PC-9 (cell line): ENCODE measurements around the gene RABAC1. TPM values are rescaled to one million over a fixed set of nuclear protein-coding genes. Genes with fewer than 3 reads are reported as not detected.

ENCODE experiments used
- BruUV-seq: library from RNA; stranded (reverse); fragments of 400-500 nt; replicated peaks from 2 replicates; lab custom pipeline; 2021; lab: Mats Ljungman, UMichigan
- CTCF ChIA-PET: fragments of 300-600 bp; sonication (Branson Sonifier 250); formaldehyde crosslinking; loops from one replicate; lab custom pipeline; 2022; ENCODE audit warnings: antibody characterized with exemption; lab: Charles Lee
- POLR2A ChIA-PET: fragments of 300-600 bp; sonication (Branson Sonifier 250); formaldehyde crosslinking; loops from one replicate; lab custom pipeline; 2022; ENCODE audit warnings: antibody characterized with exemption; ENCODE audit not compliant: unreplicated experiment; lab: Charles Lee
- DNase-seq, 2 experiments: peaks; one replicate each; pipeline versions ENCODE4 v3.0.0 to v3.0.0-alpha.2; 2015 to 2022; ENCODE audit warnings: mixed read lengths in 1 of 2
- H2AFZ ChIP-seq: fragments of 200-600 bp; sonication (generic); 2 replicates; pipeline ENCODE4 v1.8.1; 2017; ENCODE audit warnings: antibody characterized with exemption
- H3F3A ChIP-seq: fragments of 200-600 bp; sonication (generic); 2 replicates; pipeline ENCODE4 v1.8.1; 2017; ENCODE audit warnings: antibody characterized with exemption, mild to moderate bottlenecking, low read depth; ENCODE audit not compliant: insufficient read depth
- H3K27ac ChIP-seq: fragments of 200-600 bp; sonication (generic); 2 replicates; pipeline ENCODE4 v1.6.1; 2016; ENCODE audit warnings: mixed run types
- H3K27me3 ChIP-seq: fragments of 200-600 bp; sonication (generic); 2 replicates; pipeline ENCODE4 v1.6.1; 2016; ENCODE audit warnings: low read depth, mixed run types; ENCODE audit not compliant: insufficient read depth
- H3K36me3 ChIP-seq: fragments of 200-600 bp; sonication (generic); 2 replicates; pipeline ENCODE4 v1.6.1; 2016; ENCODE audit warnings: low read depth, mixed run types
- H3K4me1 ChIP-seq: fragments of 200-600 bp; sonication (generic); replicated peaks from 2 replicates; pipeline ENCODE4 v1.6.1; 2016; ENCODE audit warnings: mixed run types; ENCODE audit not compliant: insufficient read depth
- H3K4me2 ChIP-seq: fragments of 200-600 bp; sonication (generic); 2 replicates; pipeline ENCODE4 v1.6.1; 2017; ENCODE audit warnings: mixed run types
- H3K4me3 ChIP-seq: fragments of 200-600 bp; sonication (generic); 2 replicates; pipeline ENCODE4 v1.6.1; 2016; ENCODE audit warnings: mixed run types
- H3K79me2 ChIP-seq: fragments of 200-600 bp; sonication (generic); 2 replicates; pipeline ENCODE4 v1.6.1; 2017; ENCODE audit warnings: low read depth, mixed run types
- H3K9me2 ChIP-seq: fragments of 200-600 bp; sonication (generic); 2 replicates; pipeline ENCODE4 v1.8.1; 2017; ENCODE audit warnings: mild to moderate bottlenecking; ENCODE audit not compliant: insufficient read depth
- H3K9me3 ChIP-seq: fragments of 200-600 bp; sonication (generic); 2 replicates; pipeline ENCODE4 v1.8.1; 2016; ENCODE audit warnings: low read depth; ENCODE audit not compliant: insufficient read depth
- H4K20me1 ChIP-seq: fragments of 200-600 bp; sonication (generic); 2 replicates; pipeline ENCODE4 v1.8.1; 2017; ENCODE audit not compliant: insufficient read depth
- EZH2 ChIP-seq: fragments of 200-600 bp; sonication (generic); IDR thresholded peaks from 2 replicates; pipeline ENCODE4 v1.8.0; 2017; ENCODE audit warnings: antibody characterized with exemption, low read depth
- intact Hi-C: fragments of 100-400 bp; cut with micrococcal nuclease; formaldehyde crosslinking; loops from one replicate; pipeline ENCODE4 v1.10.0; 2022; ENCODE audit not compliant: unreplicated experiment
- total RNA-seq: library from RNA; stranded (reverse); gene quantifications from 2 replicates; pipeline ENCODE4 v1.2.3, GENCODE V29; 2021
- TF ChIP-seq, protein P1 (sequence below): fragments of 200-600 bp; sonication (generic); conservative IDR thresholded peaks from 2 replicates; pipeline ENCODE4 v1.6.1; 2017; ENCODE audit warnings: mixed run types, antibody characterized with exemption, mild to moderate bottlenecking, moderate library complexity

The RABAC1 gene
- total RNA-seq, 1 experiment from 2014 or later, result 110 TPM

- DNase-seq, result no peak
- TF ChIP-seq, protein P1, sequence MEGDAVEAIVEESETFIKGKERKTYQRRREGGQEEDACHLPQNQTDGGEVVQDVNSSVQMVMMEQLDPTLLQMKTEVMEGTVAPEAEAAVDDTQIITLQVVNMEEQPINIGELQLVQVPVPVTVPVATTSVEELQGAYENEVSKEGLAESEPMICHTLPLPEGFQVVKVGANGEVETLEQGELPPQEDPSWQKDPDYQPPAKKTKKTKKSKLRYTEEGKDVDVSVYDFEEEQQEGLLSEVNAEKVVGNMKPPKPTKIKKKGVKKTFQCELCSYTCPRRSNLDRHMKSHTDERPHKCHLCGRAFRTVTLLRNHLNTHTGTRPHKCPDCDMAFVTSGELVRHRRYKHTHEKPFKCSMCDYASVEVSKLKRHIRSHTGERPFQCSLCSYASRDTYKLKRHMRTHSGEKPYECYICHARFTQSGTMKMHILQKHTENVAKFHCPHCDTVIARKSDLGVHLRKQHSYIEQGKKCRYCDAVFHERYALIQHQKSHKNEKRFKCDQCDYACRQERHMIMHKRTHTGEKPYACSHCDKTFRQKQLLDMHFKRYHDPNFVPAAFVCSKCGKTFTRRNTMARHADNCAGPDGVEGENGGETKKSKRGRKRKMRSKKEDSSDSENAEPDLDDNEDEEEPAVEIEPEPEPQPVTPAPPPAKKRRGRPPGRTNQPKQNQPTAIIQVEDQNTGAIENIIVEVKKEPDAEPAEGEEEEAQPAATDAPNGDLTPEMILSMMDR, result no peak
- TF ChIP-seq EZH2, result no peak
- Histone ChIP-seq H3K27ac (no peak overlapping the region), H3K79me2 (no peaks in the 10 kb centered on the region), H3K36me3 (no peaks in the 10 kb centered on the region), H3F3A (no peaks in the 10 kb centered on the region), H2AFZ (no peak overlapping the region), H4K20me1 (no peaks in the 10 kb centered on the region), H3K4me1 (no peaks in the 10 kb centered on the region), H3K4me3 (no peak overlapping the region), H3K9me3 (no peaks in the 10 kb centered on the region), H3K4me2 (no peak overlapping the region), H3K27me3 (peaks cover 50% of the 10 kb centered on the region), H3K9me2 (no peaks in the 10 kb centered on the region)
- intact Hi-C loops, result no loop called here
- BruUV-seq, result no TSS peak
- CTCF ChIA-PET, result interaction anchor here (0.7 kb wide), 1 partner anchor 304 kb away, joined by 4 read pairs; no protein-coding TSS in a partner anchor
- POLR2A ChIA-PET, result no interaction called here
Observed at GRCh38 chr19:41974652-41975051, 15.5 kb upstream of the RABAC1 start.

DNA sequence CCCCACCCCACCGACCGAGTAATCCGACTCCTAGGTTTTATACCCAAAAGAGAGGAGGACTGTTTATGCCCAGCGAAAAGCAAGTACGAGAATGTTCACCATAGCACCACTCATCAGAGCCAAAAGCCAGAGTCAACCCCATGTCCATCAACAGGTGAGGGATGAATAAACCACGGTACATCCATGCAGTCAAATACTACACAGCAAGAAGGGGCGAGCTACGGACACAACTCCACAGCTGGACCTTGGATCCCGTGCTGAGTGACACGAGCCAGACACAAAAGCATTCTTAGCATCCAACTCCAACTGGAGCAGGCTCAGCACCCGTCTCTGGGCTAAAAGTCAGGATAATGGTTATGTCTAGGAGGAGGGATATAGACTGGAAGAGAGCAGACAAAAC, 12.2 kb upstream of the RABAC1 start:
- no peak overlapping the region for H2AFZ ChIP-seq
- no peaks in the 10 kb centered on the region for H3K9me3 ChIP-seq
- intact Hi-C loops, result no loop called here
- no peak overlapping the region for H3K4me2 ChIP-seq
- no peaks in the 10 kb centered on the region for H3K4me1 ChIP-seq
- H3K79me2 ChIP-seq, result no peaks in the 10 kb centered on the region
- no TSS peak for BruUV-seq
- H4K20me1 ChIP-seq, result no peaks in the 10 kb centered on the region
- no peaks in the 10 kb centered on the region for H3K9me2 ChIP-seq
- peaks cover 76% of the 10 kb centered on the region for H3K27me3 ChIP-seq
- TF ChIP-seq, protein P1, result no peak
- no peak for TF ChIP-seq EZH2
- DNase-seq, result no peak
- ChIA-PET CTCF (no interaction called here), POLR2A (no interaction called here)
- no peak overlapping the region for H3K4me3 ChIP-seq
- H3K36me3 ChIP-seq, result no peaks in the 10 kb centered on the region
- no peak overlapping the region for H3K27ac ChIP-seq
- no peaks in the 10 kb centered on the region for H3F3A ChIP-seq

DNA sequence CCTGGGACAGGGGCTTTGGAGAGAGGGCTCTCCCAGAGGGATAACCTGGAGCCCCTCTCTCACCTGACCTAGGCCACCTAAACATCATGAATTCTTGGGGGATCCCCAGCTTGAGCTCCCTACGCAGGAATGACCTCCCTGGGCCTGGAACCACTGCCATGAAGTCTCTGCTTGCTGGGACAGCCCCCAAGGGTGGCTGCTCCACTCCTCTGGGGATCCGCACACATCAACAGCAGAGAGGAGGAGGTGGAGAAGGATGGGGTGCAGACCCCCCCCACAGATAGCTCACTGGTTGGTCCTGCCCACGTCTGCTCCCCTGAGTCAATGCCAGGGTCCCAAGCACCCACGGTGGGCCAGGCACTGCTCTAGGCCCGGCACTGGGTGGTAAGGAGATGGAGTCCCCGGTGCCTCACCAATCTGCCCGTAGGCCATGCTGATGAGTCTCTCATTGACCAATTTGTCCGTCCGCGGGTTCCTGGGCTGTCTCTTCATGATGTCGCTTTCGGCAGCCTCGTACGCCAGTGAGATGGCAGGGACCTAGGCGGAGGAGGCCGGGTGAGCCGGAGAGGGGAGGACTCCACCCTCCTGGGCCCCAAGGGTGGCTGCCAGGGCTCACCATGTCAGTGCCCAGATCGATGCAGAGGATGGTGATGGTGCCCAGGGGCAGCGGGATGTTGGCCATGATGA, 10.8 kb upstream of the RABAC1 start:
- Histone ChIP-seq H3K4me3 (no peak overlapping the region), H2AFZ (no peak overlapping the region), H3K27ac (no peak overlapping the region), H3K9me3 (no peaks in the 10 kb centered on the region), H3K4me2 (no peak overlapping the region), H4K20me1 (no peaks in the 10 kb centered on the region), H3F3A (no peaks in the 10 kb centered on the region), H3K27me3 (peaks cover 81% of the 10 kb centered on the region), H3K36me3 (no peaks in the 10 kb centered on the region), H3K79me2 (no peaks in the 10 kb centered on the region), H3K4me1 (no peaks in the 10 kb centered on the region), H3K9me2 (no peaks in the 10 kb centered on the region)
- no TSS peak for BruUV-seq
- no peak for DNase-seq
- CTCF ChIA-PET, result no interaction called here
- TF ChIP-seq EZH2, result no peak
- TF ChIP-seq, protein P1, result no peak
- POLR2A ChIA-PET, result no interaction called here
- intact Hi-C loops, result no loop called here
